Keratinocyte (primary cell): ENCODE data around the gene SPA17.

ENCODE experiments used
- CTCF ChIP-seq, 3 experiments: IDR thresholded peaks in 1 of 3; conservative IDR thresholded peaks in 1 of 3; optimal IDR thresholded peaks in 1 of 3; 2 replicates in 2 of 3; 3 replicates in 1 of 3; pipeline versions ENCODE3 to v1.5.1; 2011; ENCODE audit warnings: low read length in 3 of 3, mild to moderate bottlenecking in 3 of 3, moderate library complexity in 2 of 3, control low read depth in 1 of 3, inconsistent platforms in 1 of 3; ENCODE audit not compliant: insufficient read depth in 2 of 3; ENCODE audit errors: extremely low read depth in 1 of 3
- EZH2 ChIP-seq: IDR thresholded peaks from one replicate; pipeline ENCODE4 v1.6.1; 2012; ENCODE audit warnings: inconsistent platforms, mild to moderate bottlenecking, low read length, moderate library complexity

GRCh38 chr11:124635932-124636331, 37.8 kb upstream of the SPA17 start:
- TF ChIP-seq CTCF (optimal IDR thresholded peaks at IDR 0.05 in 1 of 3, IDR thresholded peaks at IDR 0.05 in 1 of 3, conservative IDR thresholded peaks at IDR 0.05 in 1 of 3; ENCODE audit: extremely low read depth in 1 of 3, insufficient read depth in 2 of 3, low read length in 3 of 3) (no peak), EZH2 (no peak)
